Adipose tissue (tissue), 3 donors: Measurements from ENCODE around the gene PCDHGC5. TPM values are rescaled to one million over a fixed set of nuclear protein-coding genes. Genes with fewer than 3 reads are reported as not detected.

Source experiments
- H3K27ac ChIP-seq: one replicate; pipeline ENCODE4 v1.5.1; 2013; ENCODE audit warnings: low read depth, low read length
- WGBS, 3 donors: extraction: QIAGEN DNeasy Blood & Tissue Kit; methylation state at CpG; one replicate each; pipeline ENCODE4 v1.1.7; 2013; 5-methylcytosine and 5-hydroxymethylcytosine counted together
- polyA plus RNA-seq, 3 donors: library from polyadenylated mRNA; stranded (reverse); fragments of 200-250 nt; gene quantifications; one replicate each; pipeline ENCODE4 v1.2.3, GENCODE V29; 2013
- donor health status: healthy with polysubstance abuse.
- donor health status: Bipolar disorder and iron deficiency.
- donor health status: healthy.

PCDHGC5 gene
- polyA plus RNA-seq, 3 donors: 0.06 to 0.56 (median 0.07) TPM

- WGBS, 3 donors: 87 to 88% (median 87%) methylated on average over 7 of the region's 7 CpGs
- H3K27ac ChIP-seq: no peak overlapping the region
These were observed 1.8 kb upstream of the PCDHGC5 start for GRCh38 chr5:141487131-141487530.

GRCh38 chr5:141489841-141490240, 960 bp downstream of the PCDHGC5 start:
- WGBS, 3 donors: 88 to 92% (median 91%) methylated on average over 10 of the region's 10 CpGs
- H3K27ac ChIP-seq: no peak overlapping the region

GRCh38 chr5:141490271-141490670, 1.4 kb downstream of the PCDHGC5 start:
- 95 to 98% (median 95%) methylated on average over 10 of the region's 10 CpGs for WGBS, 3 donors
- no peak overlapping the region for H3K27ac ChIP-seq

DNA sequence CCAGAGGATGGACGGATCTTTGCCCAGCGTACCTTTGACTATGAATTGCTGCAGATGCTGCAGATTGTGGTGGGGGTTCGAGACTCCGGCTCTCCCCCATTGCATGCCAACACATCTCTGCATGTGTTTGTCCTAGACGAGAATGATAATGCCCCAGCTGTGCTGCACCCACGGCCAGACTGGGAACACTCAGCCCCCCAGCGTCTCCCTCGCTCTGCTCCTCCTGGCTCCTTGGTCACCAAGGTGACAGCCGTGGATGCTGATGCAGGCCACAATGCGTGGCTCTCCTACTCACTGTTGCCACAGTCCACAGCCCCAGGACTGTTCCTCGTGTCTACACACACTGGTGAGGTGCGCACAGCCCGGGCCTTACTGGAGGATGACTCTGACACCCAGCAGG, 1.9 kb downstream of the PCDHGC5 start:
- H3K27ac ChIP-seq: no peak overlapping the region
- 81 to 90% (median 89%) methylated on average over 13 of the region's 13 CpGs for WGBS, 3 donors

- WGBS, 3 donors: 43 to 51% (median 49%) methylated on average over 66 of the region's 66 CpGs
These were observed 2.7 kb downstream of the PCDHGC5 start for GRCh38 chr5:141491323-141492167.

GRCh38 chr5:141492168-141492885, 3.4 kb downstream of the PCDHGC5 start:
- WGBS, 3 donors: 50 to 63% (median 58%) methylated on average over 61 to 68 of the region's 68 CpGs
- H3K27ac ChIP-seq: no peak overlapping the region

More at GRCh38 chr5:141491323-141492167, 2.7 kb downstream of the PCDHGC5 start:
- H3K27ac ChIP-seq: no peak overlapping the region

DNA sequence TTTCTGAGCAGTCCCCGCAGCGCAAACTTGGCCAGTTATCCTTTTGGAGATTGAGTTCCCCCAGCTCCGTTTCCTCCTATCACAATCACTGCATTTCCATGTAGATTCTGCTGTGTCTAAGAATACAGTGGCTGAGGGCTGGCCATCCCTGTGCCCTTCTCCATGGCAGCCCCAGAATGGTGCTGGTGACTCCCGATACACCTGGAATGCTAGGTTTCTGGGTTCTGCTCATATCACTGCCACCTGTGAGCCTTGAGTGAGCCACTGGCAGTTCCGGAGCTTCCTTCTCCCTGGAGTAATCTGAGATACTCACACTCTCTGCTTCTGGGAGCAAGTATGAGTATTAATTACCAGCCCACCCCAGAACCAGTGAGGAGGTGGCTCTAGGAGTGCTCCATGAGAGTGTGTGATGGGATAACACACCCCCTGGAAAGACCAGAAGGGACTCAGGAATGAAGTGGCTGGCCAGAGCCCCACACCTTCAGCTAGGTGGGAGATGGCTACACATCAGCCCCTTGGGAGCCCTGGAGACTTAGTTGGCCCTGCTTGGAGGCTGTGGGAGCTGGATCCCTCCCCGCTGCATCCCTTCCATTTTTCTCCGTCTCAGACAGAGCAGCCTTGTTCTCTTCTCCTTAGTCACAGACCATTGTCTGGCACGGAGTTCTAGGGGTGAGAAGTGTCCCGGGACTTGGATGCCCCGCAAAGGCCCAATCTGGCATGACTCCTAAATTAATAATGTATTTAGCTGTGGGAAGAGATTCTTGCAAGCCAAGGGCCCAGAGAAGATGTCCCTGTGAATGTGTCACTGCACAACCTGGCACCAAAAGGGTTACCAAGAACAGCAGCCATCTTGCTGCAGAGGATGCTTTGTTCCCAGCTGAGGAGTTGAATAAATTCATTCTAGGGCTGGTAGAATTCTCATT, 4.9 kb downstream of the PCDHGC5 start:
- no peak overlapping the region for H3K27ac ChIP-seq
- WGBS, 3 donors: 66 to 85% (median 75%) methylated on average over 10 of the region's 10 CpGs

GRCh38 chr5:141494761-141495452, 6.0 kb downstream of the PCDHGC5 start:
- 59 to 68% (median 59%) methylated on average over 22 of the region's 22 CpGs for WGBS, 3 donors
- no peak overlapping the region for H3K27ac ChIP-seq

DNA sequence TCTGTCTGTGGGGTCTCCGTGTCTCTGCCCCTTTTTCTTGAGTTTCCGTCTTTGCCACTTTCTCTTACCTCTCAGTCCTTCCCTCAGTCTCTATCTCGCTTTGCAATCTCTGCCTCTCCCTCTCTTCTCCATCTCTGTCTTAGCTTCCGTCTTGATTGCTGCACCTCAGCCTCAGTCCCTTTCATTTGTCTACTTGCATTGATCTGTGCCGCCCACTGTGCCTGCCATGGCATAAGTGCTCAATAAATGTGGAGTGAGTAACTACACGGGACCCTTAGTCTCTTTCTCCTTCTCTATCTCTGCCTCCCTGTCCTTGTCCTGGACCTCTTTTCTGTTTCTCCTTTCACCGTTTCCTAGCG, 6.6 kb downstream of the PCDHGC5 start:
- no peak overlapping the region for H3K27ac ChIP-seq
- 86 to 91% (median 91%) methylated on average over 8 of the region's 8 CpGs for WGBS, 3 donors

DNA sequence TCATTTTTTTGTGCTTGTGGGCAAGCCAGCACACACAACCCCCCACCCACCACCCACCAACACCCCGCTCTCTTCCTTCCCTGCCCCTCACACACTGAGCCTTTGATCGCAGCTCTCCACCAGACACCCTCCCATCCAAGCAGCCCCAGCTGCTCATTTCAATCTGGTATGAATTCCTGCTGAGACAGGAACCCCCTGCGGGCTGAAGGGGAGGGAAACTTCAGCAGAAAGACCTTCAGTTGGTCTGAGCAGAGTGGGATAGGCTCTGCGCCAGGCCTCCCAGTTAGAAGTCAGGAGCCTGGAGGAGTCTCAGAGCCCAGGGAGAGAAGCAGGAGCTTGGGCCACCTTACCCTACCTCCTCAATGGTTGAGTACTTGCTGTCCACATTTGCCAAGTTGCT, 7.2 kb downstream of the PCDHGC5 start:
- 80 to 87% (median 82%) methylated on average over 4 of the region's 4 CpGs for WGBS, 3 donors
- H3K27ac ChIP-seq: no peak overlapping the region

GRCh38 chr5:141501761-141502160, 12.9 kb downstream of the PCDHGC5 start:
- 75 to 85% (median 83%) methylated on average over 7 of the region's 7 CpGs for WGBS, 3 donors
- no peak overlapping the region for H3K27ac ChIP-seq

GRCh38 chr5:141503681-141504080, 14.8 kb downstream of the PCDHGC5 start:
- no peak overlapping the region for H3K27ac ChIP-seq
- 96 to 99% (median 96%) methylated on average over 2 of the region's 2 CpGs for WGBS, 3 donors

DNA sequence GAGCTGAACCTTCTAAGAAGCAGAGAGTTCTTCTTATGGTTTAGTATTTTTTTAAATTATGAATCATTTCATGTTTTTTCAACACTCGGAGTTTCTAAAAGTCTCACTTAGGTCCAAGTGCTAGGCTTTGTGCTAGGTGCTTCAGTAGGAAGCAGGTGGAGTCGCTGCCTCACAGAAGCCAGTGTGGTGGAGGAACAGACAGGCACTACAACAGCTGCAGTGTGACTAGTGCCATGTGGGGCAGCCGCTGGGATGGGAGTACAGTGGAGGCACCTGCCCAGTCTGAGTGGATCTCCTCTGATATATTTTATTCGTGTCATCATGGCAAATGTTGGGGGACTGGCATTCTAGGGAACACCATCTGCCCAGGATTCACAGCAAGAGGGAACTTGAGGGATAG, 15.3 kb downstream of the PCDHGC5 start:
- no peak overlapping the region for H3K27ac ChIP-seq
- 94 to 98% (median 98%) methylated on average over 4 of the region's 4 CpGs for WGBS, 3 donors

- H3K27ac ChIP-seq: no peak overlapping the region
- WGBS, 3 donors: 86 to 88% (median 86%) methylated on average over 7 to 8 of the region's 8 CpGs
These were observed 17.7 kb downstream of the PCDHGC5 start for GRCh38 chr5:141506381-141507155.

DNA sequence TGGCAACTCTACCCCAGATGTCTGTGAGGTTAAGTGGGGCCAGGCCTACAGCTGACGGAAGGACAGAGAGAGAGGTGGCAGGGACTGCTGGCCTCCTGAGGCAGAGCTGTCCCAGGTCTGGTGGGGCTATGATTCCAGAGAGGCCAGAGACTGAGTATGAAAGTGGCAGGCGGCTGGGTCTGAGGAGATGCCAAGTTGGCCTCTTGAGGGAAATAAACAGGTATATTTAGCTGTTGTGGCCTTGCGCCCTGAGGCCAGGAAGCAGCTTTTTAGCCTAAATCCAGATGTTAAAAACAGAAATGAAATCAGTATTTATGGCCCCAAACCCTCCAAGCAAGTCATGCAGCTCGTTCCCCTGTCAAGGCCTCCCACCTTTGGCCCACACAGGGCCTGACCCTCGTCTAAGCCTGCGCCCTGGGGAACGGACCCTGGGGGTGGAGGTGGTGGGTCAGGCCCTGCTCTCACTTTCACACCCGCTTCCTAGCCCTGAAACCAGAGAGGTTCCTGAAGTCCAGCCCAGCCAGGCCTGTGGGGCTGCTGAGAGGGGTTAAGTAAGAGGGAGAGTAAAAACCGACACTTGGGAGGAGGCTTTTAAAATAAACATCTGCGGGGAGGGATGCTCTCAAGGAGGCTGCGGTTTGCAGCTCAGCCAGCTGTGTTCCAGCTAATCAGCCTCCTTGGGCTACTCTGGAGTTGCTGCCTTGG, 18.7 kb downstream of the PCDHGC5 start:
- H3K27ac ChIP-seq: no peak overlapping the region
- WGBS, 3 donors: 40 to 65% (median 42%) methylated on average over 11 of the region's 11 CpGs

- 27 to 48% (median 36%) methylated on average over 9 of the region's 9 CpGs for WGBS, 3 donors
- H3K27ac ChIP-seq: no peak overlapping the region
These were observed 19.5 kb downstream of the PCDHGC5 start for GRCh38 chr5:141508440-141508797.
